Measurements from ENCODE around the gene EYS. TPM values are rescaled to one million over a fixed set of nuclear protein-coding genes. Genes with fewer than 3 reads are reported as not detected.

The EYS gene
- total and polyA plus RNA-seq, 2 donors from 2014 or later = not detected

DNA sequence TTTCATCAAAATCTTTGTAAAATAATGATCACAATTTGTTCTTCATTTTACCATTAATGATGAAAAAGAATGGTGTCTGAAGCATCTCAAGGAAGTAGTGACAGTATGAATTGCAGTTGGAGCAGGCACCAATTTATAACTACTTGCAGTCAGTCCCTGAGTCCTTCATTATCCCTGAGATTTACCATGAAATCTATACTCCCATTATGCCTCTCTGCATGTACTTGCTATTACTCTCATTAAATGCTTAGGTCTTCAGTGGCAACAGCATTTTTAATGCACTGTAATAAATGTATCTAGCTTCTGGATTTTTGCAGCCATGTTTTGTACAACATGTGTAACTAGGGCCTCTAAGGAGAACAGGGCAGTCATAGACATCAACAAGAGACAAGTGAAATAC lies 708.8 kb downstream of the EYS start:
- FAIRE-seq = no peak
- intact Hi-C loops (cut with DNase I) = no loop called here
- H3K4me1 ChIP-seq (ENCODE audit: control insufficient read depth in 2 of 3, insufficient read depth in 2 of 3, low read depth in 1 of 3, low read length in 3 of 3) = no peaks in the 10 kb centered on the region
- no peak overlapping the region for H3K9ac ChIP-seq (ENCODE audit: low read length in 3 of 3)
- no peak for DNase-seq
- H3K4me3 ChIP-seq (ENCODE audit: low read length in 3 of 3) = no peak overlapping the region
- H3K27ac ChIP-seq (ENCODE audit: low read depth in 2 of 2, low read length in 2 of 2) = no peak overlapping the region
- no peaks in the 10 kb centered on the region for H3K36me3 ChIP-seq (ENCODE audit: control insufficient read depth in 2 of 3, insufficient read depth in 3 of 3, low read length in 3 of 3)
- H3K27me3 ChIP-seq (ENCODE audit: control insufficient read depth, insufficient read depth, low read length) = no peaks in the 10 kb centered on the region
- H3K9me3 ChIP-seq (ENCODE audit: control insufficient read depth in 2 of 3, insufficient read depth in 1 of 3, low read length in 3 of 3) = no peaks in the 10 kb centered on the region
- TF ChIP-seq, protein P1, sequence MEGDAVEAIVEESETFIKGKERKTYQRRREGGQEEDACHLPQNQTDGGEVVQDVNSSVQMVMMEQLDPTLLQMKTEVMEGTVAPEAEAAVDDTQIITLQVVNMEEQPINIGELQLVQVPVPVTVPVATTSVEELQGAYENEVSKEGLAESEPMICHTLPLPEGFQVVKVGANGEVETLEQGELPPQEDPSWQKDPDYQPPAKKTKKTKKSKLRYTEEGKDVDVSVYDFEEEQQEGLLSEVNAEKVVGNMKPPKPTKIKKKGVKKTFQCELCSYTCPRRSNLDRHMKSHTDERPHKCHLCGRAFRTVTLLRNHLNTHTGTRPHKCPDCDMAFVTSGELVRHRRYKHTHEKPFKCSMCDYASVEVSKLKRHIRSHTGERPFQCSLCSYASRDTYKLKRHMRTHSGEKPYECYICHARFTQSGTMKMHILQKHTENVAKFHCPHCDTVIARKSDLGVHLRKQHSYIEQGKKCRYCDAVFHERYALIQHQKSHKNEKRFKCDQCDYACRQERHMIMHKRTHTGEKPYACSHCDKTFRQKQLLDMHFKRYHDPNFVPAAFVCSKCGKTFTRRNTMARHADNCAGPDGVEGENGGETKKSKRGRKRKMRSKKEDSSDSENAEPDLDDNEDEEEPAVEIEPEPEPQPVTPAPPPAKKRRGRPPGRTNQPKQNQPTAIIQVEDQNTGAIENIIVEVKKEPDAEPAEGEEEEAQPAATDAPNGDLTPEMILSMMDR (IDR thresholded peaks at IDR 0.05; ENCODE audit: borderline replicate concordance, extremely low read depth, insufficient read depth) = no peak

DNA sequence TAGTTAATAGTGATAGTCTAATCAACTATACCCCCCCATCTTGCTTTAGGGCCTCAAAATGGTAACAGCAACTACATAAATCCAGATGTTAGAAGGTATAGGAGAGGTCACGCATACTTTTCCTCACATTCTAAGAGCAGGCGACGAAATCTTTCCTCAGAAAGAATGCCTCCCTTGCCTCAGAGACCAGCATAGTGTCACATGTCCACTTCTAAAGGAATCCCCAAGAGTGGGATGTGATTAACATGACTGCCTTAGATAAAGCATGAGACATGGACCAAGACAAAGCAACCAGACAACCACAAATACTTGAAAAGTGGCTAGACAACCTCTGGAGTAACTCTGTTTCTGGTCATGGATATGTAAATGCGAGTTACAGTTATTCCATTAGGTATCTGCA lies 710.7 kb downstream of the EYS start:
- H3K9ac ChIP-seq (ENCODE audit: low read length in 3 of 3) = no peak overlapping the region
- intact Hi-C loops (cut with DNase I) = no loop called here
- no peaks in the 10 kb centered on the region for H3K36me3 ChIP-seq (ENCODE audit: control insufficient read depth in 2 of 3, insufficient read depth in 3 of 3, low read length in 3 of 3)
- TF ChIP-seq, protein P1 (IDR thresholded peaks at IDR 0.05; ENCODE audit: borderline replicate concordance, extremely low read depth, insufficient read depth) = no peak
- no peaks in the 10 kb centered on the region for H3K4me1 ChIP-seq (ENCODE audit: control insufficient read depth in 2 of 3, insufficient read depth in 2 of 3, low read depth in 1 of 3, low read length in 3 of 3)
- no peak overlapping the region for H3K4me3 ChIP-seq (ENCODE audit: low read length in 3 of 3)
- H3K27me3 ChIP-seq (ENCODE audit: control insufficient read depth, insufficient read depth, low read length) = no peaks in the 10 kb centered on the region
- no peak for FAIRE-seq
- no peak for DNase-seq
- no peak overlapping the region for H3K27ac ChIP-seq (ENCODE audit: low read depth in 2 of 2, low read length in 2 of 2)
- no peaks in the 10 kb centered on the region for H3K9me3 ChIP-seq (ENCODE audit: control insufficient read depth in 2 of 3, insufficient read depth in 1 of 3, low read length in 3 of 3)

DNA sequence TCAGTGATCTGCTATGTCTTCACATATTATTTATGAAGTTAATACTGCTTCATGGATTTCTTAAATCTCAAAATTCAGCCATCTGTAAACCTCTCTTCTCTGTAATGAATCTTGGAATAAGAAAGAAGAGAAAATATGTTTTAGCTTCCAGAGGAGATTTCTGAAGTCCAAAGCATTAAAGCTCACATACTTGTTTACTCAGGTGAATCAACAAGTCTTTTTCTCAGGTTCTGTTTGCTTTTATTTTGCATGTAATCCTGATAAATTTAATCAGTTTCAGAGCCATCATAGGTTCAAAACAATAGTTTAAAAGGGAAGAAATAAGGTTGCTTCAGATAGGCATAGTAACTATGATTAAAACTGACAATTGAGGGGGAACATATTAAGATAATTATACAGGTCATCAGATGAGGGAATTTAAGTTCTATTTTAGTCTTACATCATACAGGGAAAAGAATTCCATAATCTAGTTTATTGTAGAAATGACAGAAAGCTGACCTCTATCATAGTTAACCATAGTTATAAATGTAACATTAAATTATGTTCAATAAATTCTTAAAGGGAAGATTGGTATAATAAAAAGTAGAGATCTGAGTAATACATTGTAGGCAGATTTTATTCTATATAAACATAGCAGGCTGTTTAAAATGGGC lies 716.2 kb downstream of the EYS start:
- no peak overlapping the region for H3K27ac ChIP-seq (ENCODE audit: low read depth in 2 of 2, low read length in 2 of 2)
- intact Hi-C loops (cut with DNase I) = no loop called here
- TF ChIP-seq, protein P1 (IDR thresholded peaks at IDR 0.05; ENCODE audit: borderline replicate concordance, extremely low read depth, insufficient read depth) = no peak
- H3K27me3 ChIP-seq (ENCODE audit: control insufficient read depth, insufficient read depth, low read length) = no peaks in the 10 kb centered on the region
- H3K4me3 ChIP-seq (ENCODE audit: low read length in 3 of 3) = no peak overlapping the region
- no peaks in the 10 kb centered on the region for H3K4me1 ChIP-seq (ENCODE audit: control insufficient read depth in 2 of 3, insufficient read depth in 2 of 3, low read depth in 1 of 3, low read length in 3 of 3)
- DNase-seq (no peak), FAIRE-seq (no peak)
- H3K9ac ChIP-seq (ENCODE audit: low read length in 3 of 3) = no peak overlapping the region
- no peaks in the 10 kb centered on the region for H3K9me3 ChIP-seq (ENCODE audit: control insufficient read depth in 2 of 3, insufficient read depth in 1 of 3, low read length in 3 of 3)
- no peaks in the 10 kb centered on the region for H3K36me3 ChIP-seq (ENCODE audit: control insufficient read depth in 2 of 3, insufficient read depth in 3 of 3, low read length in 3 of 3)

DNA sequence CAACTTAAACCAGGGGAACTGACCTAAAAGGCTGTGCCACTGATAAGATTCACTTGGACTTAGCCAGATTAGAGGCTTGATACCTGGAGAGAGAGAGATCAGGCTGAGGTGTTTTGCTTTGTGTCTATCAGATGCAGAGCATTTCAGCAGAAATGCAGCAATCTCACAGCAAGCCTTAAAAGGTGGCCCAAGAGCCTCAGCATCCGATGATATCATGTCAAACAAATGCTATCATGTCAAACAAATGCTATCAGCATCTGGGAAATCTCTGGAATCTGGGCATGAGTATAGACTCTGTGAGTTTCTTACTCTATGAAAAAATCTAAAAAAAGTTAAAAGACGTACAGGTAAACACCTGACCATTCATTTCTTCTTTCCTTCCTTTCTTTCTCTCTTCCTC lies 718.9 kb downstream of the EYS start:
- TF ChIP-seq, protein P1 (IDR thresholded peaks at IDR 0.05; ENCODE audit: borderline replicate concordance, extremely low read depth, insufficient read depth) = no peak
- Histone ChIP-seq H3K36me3 (ENCODE audit: control insufficient read depth in 2 of 3, insufficient read depth in 3 of 3, low read length in 3 of 3) (no peaks in the 10 kb centered on the region), H3K9ac (ENCODE audit: low read length in 3 of 3) (no peak overlapping the region), H3K9me3 (ENCODE audit: control insufficient read depth in 2 of 3, insufficient read depth in 1 of 3, low read length in 3 of 3) (no peaks in the 10 kb centered on the region), H3K27me3 (ENCODE audit: control insufficient read depth, insufficient read depth, low read length) (no peaks in the 10 kb centered on the region), H3K27ac (ENCODE audit: low read depth in 2 of 2, low read length in 2 of 2) (no peak overlapping the region), H3K4me3 (ENCODE audit: low read length in 3 of 3) (no peak overlapping the region), H3K4me1 (ENCODE audit: control insufficient read depth in 2 of 3, insufficient read depth in 2 of 3, low read depth in 1 of 3, low read length in 3 of 3) (no peaks in the 10 kb centered on the region)
- intact Hi-C loops (cut with DNase I) = no loop called here
- FAIRE-seq (no peak), DNase-seq (no peak)

All from kidney (tissue), 14 donors.